Measurements from ENCODE around the gene ALPK1. TPM values are rescaled to one million over a fixed set of nuclear protein-coding genes. Genes with fewer than 3 reads are reported as not detected.

Gene ALPK1
- 23.9 and 25.1 TPM in 2 replicates for total RNA-seq

DNA sequence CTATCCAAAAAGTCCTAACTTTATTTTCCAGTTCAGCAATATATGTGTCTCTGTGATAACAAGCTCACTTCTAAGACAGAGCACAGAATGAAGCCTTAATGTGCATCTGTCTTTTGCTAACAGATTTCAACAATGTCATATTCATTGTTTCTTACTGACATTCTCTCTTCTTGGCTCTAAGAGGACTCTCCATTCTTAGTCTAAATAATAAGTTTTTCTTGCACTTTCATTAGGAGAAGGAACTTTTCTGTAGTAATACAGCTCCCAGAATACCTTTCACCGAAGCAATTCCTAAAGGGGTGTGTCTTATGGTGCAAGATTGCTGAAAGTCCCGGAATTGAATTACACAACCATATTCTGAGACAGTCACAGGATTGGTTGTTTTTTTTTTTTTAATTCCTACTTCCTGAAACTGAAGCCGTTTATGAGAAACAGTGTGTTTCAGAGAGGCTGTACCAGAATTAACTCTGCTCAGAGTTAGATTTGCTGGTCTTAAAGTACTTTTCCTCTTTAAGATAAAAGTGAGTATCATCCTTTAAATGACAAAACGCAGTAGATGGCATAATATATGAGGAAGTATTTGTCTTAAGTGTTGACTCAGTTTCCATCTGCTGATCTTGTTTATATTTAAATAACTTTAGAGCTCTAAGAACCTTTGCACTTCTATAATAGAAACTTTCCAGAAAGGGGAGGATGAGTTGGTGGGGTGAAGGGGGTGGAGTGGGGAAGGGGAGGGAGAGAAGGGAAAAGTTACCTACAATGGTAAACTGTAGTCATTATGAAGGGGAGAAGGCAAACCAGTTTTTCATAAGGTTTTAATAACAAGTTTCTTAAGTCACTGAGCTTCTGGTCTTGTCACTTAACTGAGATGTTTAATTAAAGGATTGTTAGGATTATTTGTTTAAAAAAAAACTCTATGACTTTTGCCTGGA is at the start of gene ALPK1:
TSS of gene ALPK1 (plus strand) at position 421 of the 932 bp plus-strand sequence.

Other genes with a start within 250 kb of the ALPK1 start
- 4.1 and 4.3 TPM in 2 replicates for gene FAM241A, start 151.9 kb upstream of the ALPK1 start, total RNA-seq
- 46.1 and 68.0 TPM in 2 replicates for gene AP1AR, start 65.6 kb upstream of the ALPK1 start, total RNA-seq
- 4.8 and 8.5 TPM in 2 replicates for gene TIFA, start 11.5 kb upstream of the ALPK1 start, total RNA-seq
- not detected in 2 replicates for gene NEUROG2, start 218.8 kb downstream of the ALPK1 start, total RNA-seq